MCF 10A (cell line): Measurements from ENCODE around the gene MAP3K5. TPM values are rescaled to one million over a fixed set of nuclear protein-coding genes. Genes with fewer than 3 reads are reported as not detected.

Experiments used
- BruUV-seq: library from RNA; stranded (reverse); fragments of 400-500 nt; replicated peaks from 2 replicates; lab custom pipeline; 2021; lab: Mats Ljungman, UMichigan
- CTCF ChIA-PET: fragments of 300-600 bp; sonication (Branson Sonifier 250); formaldehyde crosslinking; extraction: SDS; loops from one replicate; lab custom pipeline; 2021; ENCODE audit warnings: antibody characterized with exemption, inconsistent platforms; lab: Yijun Ruan, JAX
- POLR2A ChIA-PET: fragments of 300-600, 350-650 bp; sonication (Branson Sonifier 250); formaldehyde crosslinking; extraction: SDS; loops from one replicate; lab custom pipeline; 2020; ENCODE audit warnings: antibody characterized with exemption, inconsistent platforms; lab: Yijun Ruan, JAX
- DNase-seq: peaks from one replicate; pipeline ENCODE4 v3.0.0-alpha.2; 2018; ENCODE audit not compliant: unreplicated experiment
- H3K27ac Mint-ChIP-seq: one replicate; pipeline ENCODE4 v1.8.0; 2022; ENCODE audit warnings: mild to moderate bottlenecking, low read depth, mixed read lengths; ENCODE audit not compliant: unreplicated experiment
- H3K27me3 Mint-ChIP-seq: one replicate; pipeline ENCODE4 v1.8.0; 2022; ENCODE audit warnings: mixed read lengths; ENCODE audit not compliant: insufficient read depth, unreplicated experiment
- H3K36me3 Mint-ChIP-seq: one replicate; pipeline ENCODE4 v1.8.0; 2022; ENCODE audit warnings: mild to moderate bottlenecking, moderate library complexity, mixed read lengths; ENCODE audit not compliant: insufficient read depth, unreplicated experiment
- H3K4me1 Mint-ChIP-seq: one replicate; pipeline ENCODE4 v1.8.0; 2022; ENCODE audit warnings: mixed read lengths; ENCODE audit not compliant: insufficient read depth, unreplicated experiment
- H3K4me3 Mint-ChIP-seq: one replicate; pipeline ENCODE4 v1.8.0; 2022; ENCODE audit warnings: mild to moderate bottlenecking, moderate library complexity, mixed read lengths; ENCODE audit not compliant: unreplicated experiment
- H3K9me3 Mint-ChIP-seq: one replicate; pipeline ENCODE4 v1.8.0; 2022; ENCODE audit warnings: mixed read lengths; ENCODE audit not compliant: unreplicated experiment
- CTCF ChIP-seq: fragments of 200-600 bp; IDR thresholded peaks from one replicate; pipeline ENCODE4 v1.8.0; 2022; ENCODE audit warnings: antibody characterized with exemption, mild to moderate bottlenecking; ENCODE audit not compliant: unreplicated experiment
- intact Hi-C: fragments of 100-400 bp; cut with micrococcal nuclease; formaldehyde crosslinking; loops from 2 replicates; pipeline ENCODE4 v1.14.1; 2022
- total RNA-seq: library from RNA; stranded (reverse); gene quantifications from 2 replicates; pipeline ENCODE4 v1.2.3, GENCODE V29; 2022

The MAP3K5 gene
- total RNA-seq, 1 experiment from 2014 or later: 8.4 TPM

GRCh38 chr6:136526196-136526930, 265.9 kb downstream of the MAP3K5 start:
- Mint-ChIP-seq H3K4me3 (no peak overlapping the region), H3K4me1 (no peaks in the 10 kb centered on the region), H3K9me3 (no peaks in the 10 kb centered on the region), H3K27me3 (no peaks in the 10 kb centered on the region), H3K27ac (no peak overlapping the region), H3K36me3 (no peaks in the 10 kb centered on the region)
- ChIA-PET POLR2A (interaction anchor here (0.8 to 1.0 kb wide), 3 partner anchors 23 to 123 kb away, joined by 3 read pairs; no protein-coding TSS in a partner anchor), CTCF (interaction anchor here (0.7 to 1.0 kb wide), 3 partner anchors 20 to 53 kb away, joined by 3 to 6 read pairs (median 3); no protein-coding TSS in a partner anchor)
- intact Hi-C loops: no loop called here
- no peak for TF ChIP-seq CTCF
- no TSS peak for BruUV-seq
- DNase-seq: no peak

GRCh38 chr6:136525586-136526195, 266.6 kb downstream of the MAP3K5 start:
- H3K4me3 Mint-ChIP-seq: no peak overlapping the region
- no TSS peak for BruUV-seq
- CTCF ChIA-PET: interaction anchor here (0.6 to 0.9 kb wide), 2 partner anchors 21 to 23 kb away, joined by 3 to 4 read pairs; no protein-coding TSS in a partner anchor

GRCh38 chr6:136524936-136525413, 267.3 kb downstream of the MAP3K5 start:
- peaks cover 8% of the 10 kb centered on the region for H3K4me1 Mint-ChIP-seq
- H3K4me3 Mint-ChIP-seq: no peak overlapping the region
- H3K27ac Mint-ChIP-seq: no peak overlapping the region
- intact Hi-C loops: no loop called here
- H3K36me3 Mint-ChIP-seq: no peaks in the 10 kb centered on the region
- H3K9me3 Mint-ChIP-seq: no peaks in the 10 kb centered on the region
- TF ChIP-seq CTCF: no peak
- ChIA-PET POLR2A (interaction anchor here (1.0 kb wide), 1 partner anchor 55 kb away, joined by 3 read pairs; no protein-coding TSS in a partner anchor), CTCF (no interaction called here)
- DNase-seq: no peak
- BruUV-seq: no TSS peak
- H3K27me3 Mint-ChIP-seq: no peaks in the 10 kb centered on the region

More at GRCh38 chr6:136525586-136526195, 266.6 kb downstream of the MAP3K5 start:
- Mint-ChIP-seq H3K27me3 (no peaks in the 10 kb centered on the region), H3K27ac (no peak overlapping the region), H3K36me3 (no peaks in the 10 kb centered on the region), H3K9me3 (no peaks in the 10 kb centered on the region), H3K4me1 (peaks cover 2% of the 10 kb centered on the region)
- no peak for TF ChIP-seq CTCF
- DNase-seq: no peak
- POLR2A ChIA-PET: interaction anchor here (0.8 to 1.0 kb wide), 2 partner anchors 23 to 56 kb away, joined by 3 read pairs; no protein-coding TSS in a partner anchor
- intact Hi-C loops: no loop called here

GRCh38 chr6:136524339-136524935, 267.8 kb downstream of the MAP3K5 start:
- DNase-seq: no peak
- no peaks in the 10 kb centered on the region for H3K36me3 Mint-ChIP-seq
- peaks cover 8% of the 10 kb centered on the region for H3K4me1 Mint-ChIP-seq
- no peak overlapping the region for H3K4me3 Mint-ChIP-seq
- ChIA-PET CTCF (no interaction called here), POLR2A (no interaction called here)
- H3K27ac Mint-ChIP-seq: no peak overlapping the region
- intact Hi-C loops: no loop called here
- no peaks in the 10 kb centered on the region for H3K27me3 Mint-ChIP-seq
- BruUV-seq: no TSS peak
- H3K9me3 Mint-ChIP-seq: no peaks in the 10 kb centered on the region
- no peak for TF ChIP-seq CTCF
